Gastroesophageal sphincter (tissue), 4 donors: ENCODE measurements around the gene EIF4E3. TPM values are rescaled to one million over a fixed set of nuclear protein-coding genes. Genes with fewer than 3 reads are reported as not detected.

Experiments
- ATAC-seq: fragments of 150-250 bp; one replicate; pipeline ENCODE4 v1.9.1; 2016; ENCODE audit warnings: mild to moderate bottlenecking, moderate library complexity
- H3K27ac ChIP-seq, 4 donors: fragments of 200-600 bp; sonication (generic) in 3 of 4; 1 replicate in 3 of 4; 2 replicates in 1 of 4; pipeline ENCODE4 v1.5.1; 2016 to 2019
- H3K27me3 ChIP-seq: fragments of 200-600 bp; sonication (generic); one replicate; pipeline ENCODE4 v1.5.1; 2019
- H3K36me3 ChIP-seq, 2 donors: fragments of 200-600 bp; sonication (generic); one replicate each; pipeline ENCODE4 v1.5.1; 2019; ENCODE audit warnings: control low read depth in 1 of 2
- H3K4me1 ChIP-seq, 3 donors: fragments of 200-600 bp; sonication (generic); 1 replicate in 2 of 3; 2 replicates in 1 of 3; pipeline ENCODE4 v1.5.1; 2016 to 2019; ENCODE audit warnings: control low read depth in 2 of 3
- H3K4me3 ChIP-seq, 2 donors: fragments of 200-600 bp; sonication (generic); one replicate each; pipeline ENCODE4 v1.5.1; 2019; ENCODE audit warnings: mild to moderate bottlenecking in 1 of 2, moderate library complexity in 1 of 2
- H3K9me3 ChIP-seq, 3 donors: fragments of 200-600 bp; sonication (generic); one replicate each; pipeline ENCODE4 v1.5.1; 2017 to 2019; ENCODE audit warnings: control low read depth in 2 of 3
- EP300 ChIP-seq: sonication (generic); formaldehyde crosslinking; IDR thresholded peaks from one replicate; pipeline ENCODE4 v1.6.1; 2017; ENCODE audit warnings: antibody characterized with exemption, mild to moderate bottlenecking
- POLR2A ChIP-seq, 2 donors: fragments of 450-650 bp; IDR thresholded peaks; one replicate each; pipeline ENCODE4 v1.6.1; 2017; ENCODE audit warnings: antibody characterized with exemption in 2 of 2, mild to moderate bottlenecking in 2 of 2, moderate library complexity in 1 of 2
- POLR2AphosphoS5 ChIP-seq: sonication (generic); formaldehyde crosslinking; IDR thresholded peaks from one replicate; pipeline ENCODE4 v1.6.1; 2017; ENCODE audit warnings: antibody characterized with exemption
- WGBS, 2 donors: methylation state at CpG; one replicate each; pipeline ENCODE4 v1.1.5; 2018; ENCODE audit warnings: low coverage in 1 of 2; 5-methylcytosine and 5-hydroxymethylcytosine counted together
- total RNA-seq, 4 donors: library from RNA; depleted of rRNA; stranded (reverse); fragments of >200 nt; gene quantifications; one replicate each; pipeline ENCODE4 v1.1.0, GENCODE V29; 2016
- TF ChIP-seq, protein P1 (sequence below), 4 experiments: fragments of 200-600 bp in 2 of 4; fragments of 450-650 bp in 2 of 4; sonication (generic) in 1 of 4; IDR thresholded peaks; one replicate each; pipeline ENCODE4 v1.5.1; 2017 to 2019; ENCODE audit warnings: antibody characterized with exemption in 4 of 4, mild to moderate bottlenecking in 2 of 4, moderate library complexity in 2 of 4

The EIF4E3 gene
- total RNA-seq, 4 donors from 2014 or later, result 28.8 to 55.8 (median 41.6) TPM

DNA sequence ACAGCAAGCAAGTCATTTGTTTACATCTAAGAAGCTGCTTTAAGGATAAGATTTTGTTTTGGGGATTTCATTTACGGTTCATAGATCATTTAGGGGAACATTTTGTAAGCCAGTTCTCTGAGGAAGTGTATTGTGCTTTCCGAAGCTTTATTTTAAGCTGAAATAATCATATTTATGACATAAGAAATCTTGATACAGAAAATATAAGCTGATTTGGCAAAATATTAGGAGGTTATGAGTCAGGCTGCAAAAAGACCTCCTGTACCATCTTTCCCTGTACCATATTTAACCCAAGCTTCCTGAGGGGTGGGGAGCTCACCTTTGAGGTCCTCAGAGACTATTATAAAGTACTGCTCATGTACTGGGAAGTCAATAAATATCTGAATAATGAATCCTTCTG is 8.1 kb upstream of the EIF4E3 start:
- 92 to 94% methylated on average over 2 of the region's 2 CpGs for WGBS, 2 donors
- no peak overlapping the region for H3K27ac ChIP-seq
- no peak overlapping the region for H3K4me3 ChIP-seq
- TF ChIP-seq EP300, result no peak
- no peak for TF ChIP-seq POLR2A (IDR thresholded peaks at IDR 0.05)
- TF ChIP-seq, protein P1, sequence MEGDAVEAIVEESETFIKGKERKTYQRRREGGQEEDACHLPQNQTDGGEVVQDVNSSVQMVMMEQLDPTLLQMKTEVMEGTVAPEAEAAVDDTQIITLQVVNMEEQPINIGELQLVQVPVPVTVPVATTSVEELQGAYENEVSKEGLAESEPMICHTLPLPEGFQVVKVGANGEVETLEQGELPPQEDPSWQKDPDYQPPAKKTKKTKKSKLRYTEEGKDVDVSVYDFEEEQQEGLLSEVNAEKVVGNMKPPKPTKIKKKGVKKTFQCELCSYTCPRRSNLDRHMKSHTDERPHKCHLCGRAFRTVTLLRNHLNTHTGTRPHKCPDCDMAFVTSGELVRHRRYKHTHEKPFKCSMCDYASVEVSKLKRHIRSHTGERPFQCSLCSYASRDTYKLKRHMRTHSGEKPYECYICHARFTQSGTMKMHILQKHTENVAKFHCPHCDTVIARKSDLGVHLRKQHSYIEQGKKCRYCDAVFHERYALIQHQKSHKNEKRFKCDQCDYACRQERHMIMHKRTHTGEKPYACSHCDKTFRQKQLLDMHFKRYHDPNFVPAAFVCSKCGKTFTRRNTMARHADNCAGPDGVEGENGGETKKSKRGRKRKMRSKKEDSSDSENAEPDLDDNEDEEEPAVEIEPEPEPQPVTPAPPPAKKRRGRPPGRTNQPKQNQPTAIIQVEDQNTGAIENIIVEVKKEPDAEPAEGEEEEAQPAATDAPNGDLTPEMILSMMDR (IDR thresholded peaks at IDR 0.05), result no peak
- TF ChIP-seq POLR2AphosphoS5, result no peak
- H3K4me1 ChIP-seq, result peaks cover 0 to 7% (median 0%) of the 10 kb centered on the region in 3 donors
- H3K36me3 ChIP-seq, result no peaks in the 10 kb centered on the region
- ATAC-seq, result no peak
- H3K9me3 ChIP-seq, result no peaks in the 10 kb centered on the region
- no peaks in the 10 kb centered on the region for H3K27me3 ChIP-seq

DNA sequence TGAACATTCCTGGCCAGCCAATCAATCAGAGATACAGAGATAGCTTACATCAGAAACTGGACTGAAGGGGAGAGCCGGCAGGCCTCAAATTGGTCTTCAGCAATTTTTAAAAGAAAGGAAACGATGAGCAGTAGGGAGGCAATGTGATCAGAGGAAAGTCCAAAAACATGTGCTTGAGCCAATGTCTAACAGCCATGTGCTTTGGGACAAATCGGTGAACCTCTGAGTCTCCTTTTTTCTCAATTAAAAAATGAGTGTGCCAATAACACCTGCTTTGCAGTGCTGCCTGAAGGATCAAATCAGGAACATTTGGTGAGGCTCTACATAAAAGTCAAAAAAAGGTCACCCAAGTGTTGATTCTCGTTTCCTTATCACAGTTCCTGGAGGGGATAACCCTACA is 7.4 kb upstream of the EIF4E3 start:
- TF ChIP-seq EP300 (no peak), POLR2AphosphoS5 (no peak), POLR2A (IDR thresholded peaks at IDR 0.05) (no peak)
- TF ChIP-seq, protein P1 (IDR thresholded peaks at IDR 0.05), result no peak
- Histone ChIP-seq H3K4me3 (no peak overlapping the region), H3K9me3 (no peaks in the 10 kb centered on the region), H3K27me3 (no peaks in the 10 kb centered on the region), H3K4me1 (peaks cover 0 to 7% (median 0%) of the 10 kb centered on the region in 3 donors), H3K36me3 (no peaks in the 10 kb centered on the region), H3K27ac (no peak overlapping the region)
- ATAC-seq, result no peak
- WGBS, 2 donors, result 73 to 86% methylated on average over 3 to 4 of the region's 4 CpGs

DNA sequence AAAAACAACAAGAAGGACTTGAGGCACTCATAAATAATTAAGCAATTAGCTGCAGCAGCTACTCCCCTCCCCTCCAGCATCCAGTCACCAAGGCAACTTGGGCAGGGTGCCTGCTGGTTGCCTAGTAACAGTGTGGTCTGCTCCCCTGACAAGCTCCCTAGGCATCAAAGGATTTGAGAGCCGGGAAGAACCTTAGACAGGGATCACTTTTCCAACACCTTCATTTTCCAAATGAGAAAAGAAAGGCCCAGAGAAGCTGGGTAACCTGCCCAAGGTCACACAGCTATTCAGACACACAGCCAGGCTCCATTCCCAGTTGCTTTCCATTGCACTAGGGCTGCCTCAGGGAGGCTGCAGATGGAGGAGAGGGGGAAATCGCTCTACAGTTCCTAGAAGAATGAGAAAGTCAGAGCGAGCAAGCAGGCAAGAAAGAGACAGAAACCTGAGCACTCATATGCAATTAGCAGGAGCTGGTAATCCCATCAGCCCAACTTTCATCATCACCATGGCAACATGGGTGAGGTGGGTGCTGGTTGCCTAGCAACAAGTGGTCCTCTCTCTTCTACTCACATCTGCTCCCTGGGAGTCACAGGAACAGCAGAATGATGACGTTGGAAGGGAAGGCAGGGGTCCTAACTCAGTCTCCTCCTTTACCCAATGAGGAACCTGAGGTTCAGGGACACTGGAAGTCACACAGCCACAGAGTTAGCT is 3.6 kb upstream of the EIF4E3 start:
- 64 to 76% methylated on average over 3 of the region's 4 CpGs for WGBS, 2 donors
- TF ChIP-seq POLR2A (IDR thresholded peaks at IDR 0.05) (no peak), EP300 (no peak), POLR2AphosphoS5 (no peak)
- TF ChIP-seq, protein P1 (IDR thresholded peaks at IDR 0.05), result no peak
- no peaks in the 10 kb centered on the region for H3K9me3 ChIP-seq
- H3K36me3 ChIP-seq, result no peaks in the 10 kb centered on the region
- H3K4me3 ChIP-seq, result no peak overlapping the region
- H3K4me1 ChIP-seq, result peaks cover 0 to 28% (median 4%) of the 10 kb centered on the region in 3 donors
- H3K27ac ChIP-seq, result no peak overlapping the region
- no peak for ATAC-seq
- H3K27me3 ChIP-seq, result no peaks in the 10 kb centered on the region

DNA sequence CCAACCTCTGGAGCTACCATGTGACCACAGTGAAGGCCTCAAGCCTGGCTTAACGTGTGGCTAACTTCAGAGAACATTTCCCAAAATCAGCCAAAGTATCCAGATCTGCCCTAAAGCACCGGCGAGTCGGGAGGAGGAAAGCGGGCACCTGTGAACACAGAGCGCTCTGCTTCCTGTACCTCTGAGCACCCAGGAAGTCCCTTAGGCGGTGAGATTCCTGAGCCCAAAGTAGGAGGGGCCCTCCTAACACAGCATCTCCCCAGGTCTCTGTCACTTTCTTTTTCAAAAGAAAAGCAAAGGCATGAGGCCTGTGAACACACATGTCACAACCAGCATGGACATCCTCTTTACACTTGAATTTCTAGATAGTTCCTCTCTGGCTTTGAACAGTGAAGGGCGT is 944 bp upstream of the EIF4E3 start:
- no peak for ATAC-seq
- Histone ChIP-seq H3K9me3 (no peaks in the 10 kb centered on the region), H3K4me3 (no peak overlapping the region), H3K27ac (peak overlapping the region in 3 of 4 donors; percentile 76 to 89 (median 84)), H3K36me3 (no peaks in the 10 kb centered on the region), H3K27me3 (no peaks in the 10 kb centered on the region), H3K4me1 (peaks cover 0 to 45% (median 4%) of the 10 kb centered on the region in 3 donors)
- TF ChIP-seq POLR2AphosphoS5, result no peak
- TF ChIP-seq POLR2A (IDR thresholded peaks at IDR 0.05), result no peak
- no peak for TF ChIP-seq EP300
- TF ChIP-seq, protein P1 (IDR thresholded peaks at IDR 0.05), result no peak
- 100% methylated on average over 1 to 2 of the region's 8 CpGs for WGBS, 2 donors
